HG03025 (cell line): ENCODE measurements around the gene CAMKMT.

Experiments used
- ATAC-seq: cut with Tn5 transposase; IDR thresholded peaks from one replicate; pipeline ENCODE4 v1.9.1; 2021; ENCODE audit warnings: mild to moderate bottlenecking, moderate library complexity; ENCODE audit not compliant: unreplicated experiment, low FRiP score

CAMKMT gene

GRCh38 chr2:44546459-44547127 is 184.8 kb downstream of the CAMKMT start:
- ATAC-seq: no peak

- no peak for ATAC-seq
Observed at GRCh38 chr2:44547718-44548117, 186.0 kb downstream of the CAMKMT start.

- ATAC-seq: no peak
Observed at GRCh38 chr2:44548221-44549098, 186.7 kb downstream of the CAMKMT start.

DNA sequence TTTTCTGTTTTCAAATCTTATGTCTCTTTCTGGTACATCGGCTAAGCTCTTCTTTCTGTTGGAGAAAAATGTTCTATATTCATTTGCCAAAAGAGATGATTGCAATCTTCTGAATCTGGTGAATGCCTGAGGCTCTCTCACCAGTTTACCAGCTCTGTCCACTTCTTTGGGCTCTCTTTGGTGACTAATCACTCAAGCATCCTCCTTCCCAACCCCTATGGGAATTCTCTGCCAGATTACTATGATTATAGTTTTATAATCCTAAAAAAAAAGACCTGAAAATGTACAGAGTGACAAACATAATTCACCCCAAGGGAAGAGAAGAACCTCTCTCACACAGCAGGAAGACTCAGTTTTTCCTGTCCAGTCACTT is 187.3 kb downstream of the CAMKMT start:
- ATAC-seq: no peak

GRCh38 chr2:44549856-44550255 is 188.1 kb downstream of the CAMKMT start:
- ATAC-seq: no peak

DNA sequence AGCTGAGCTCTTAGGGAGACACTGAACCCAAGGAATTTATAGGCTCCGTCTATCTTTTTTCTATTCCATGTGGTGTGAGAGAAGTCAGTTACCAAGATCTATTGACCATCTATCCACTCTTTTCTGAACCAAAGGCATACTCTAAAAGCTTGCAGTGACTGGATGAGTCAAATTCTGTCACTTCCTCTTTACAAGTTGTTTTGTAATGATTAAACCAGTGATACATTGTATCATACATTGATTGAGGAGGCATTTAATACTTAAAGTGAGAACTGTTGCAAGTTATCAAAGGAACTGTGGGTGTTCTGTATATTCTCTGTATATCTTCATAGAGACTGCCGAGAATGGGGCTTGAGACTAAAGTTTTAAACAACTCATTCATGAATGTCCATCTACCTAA is 188.8 kb downstream of the CAMKMT start:
- ATAC-seq: no peak

GRCh38 chr2:44551497-44551896 is 189.8 kb downstream of the CAMKMT start:
- no peak for ATAC-seq

DNA sequence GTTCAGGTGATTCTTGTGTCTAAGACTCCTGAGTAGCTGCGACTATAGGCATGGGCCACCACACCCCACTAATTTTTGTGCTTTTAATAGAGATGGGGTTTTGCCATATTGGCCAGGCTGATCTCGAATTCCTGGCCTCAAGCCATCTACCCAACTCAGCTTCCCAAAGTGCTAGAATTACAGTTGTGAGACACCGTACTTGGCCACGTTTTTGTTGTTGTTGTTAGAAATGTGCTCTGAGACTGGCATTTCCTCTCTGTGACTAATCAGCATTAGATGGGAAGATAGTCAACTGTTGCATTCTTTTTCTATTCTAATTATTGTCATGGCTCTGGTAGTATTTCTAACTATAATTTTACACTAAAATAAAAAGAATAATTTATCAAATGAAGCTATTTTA is 191.7 kb downstream of the CAMKMT start:
- no peak for ATAC-seq

GRCh38 chr2:44555700-44556099 is 194.0 kb downstream of the CAMKMT start:
- ATAC-seq: no peak

DNA sequence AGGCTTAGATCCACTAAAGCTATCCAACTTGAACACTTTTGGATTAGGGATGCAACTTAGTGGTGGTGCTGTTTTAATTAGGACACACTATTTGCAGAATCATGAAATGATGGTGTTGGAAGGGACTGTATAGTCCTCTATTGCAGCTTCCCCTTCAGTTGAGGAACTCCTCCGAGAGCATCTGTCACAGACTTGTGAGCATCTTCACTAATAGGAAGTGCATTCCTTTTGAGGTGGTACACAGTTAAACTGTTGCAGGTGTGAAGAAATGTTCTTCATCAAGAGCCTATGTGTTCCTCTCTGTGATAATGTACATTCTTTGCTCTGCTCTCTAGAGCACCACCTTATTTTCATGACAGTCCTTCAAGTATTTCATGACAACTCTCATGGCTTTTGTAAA is 197.4 kb downstream of the CAMKMT start:
- ATAC-seq: no peak

DNA sequence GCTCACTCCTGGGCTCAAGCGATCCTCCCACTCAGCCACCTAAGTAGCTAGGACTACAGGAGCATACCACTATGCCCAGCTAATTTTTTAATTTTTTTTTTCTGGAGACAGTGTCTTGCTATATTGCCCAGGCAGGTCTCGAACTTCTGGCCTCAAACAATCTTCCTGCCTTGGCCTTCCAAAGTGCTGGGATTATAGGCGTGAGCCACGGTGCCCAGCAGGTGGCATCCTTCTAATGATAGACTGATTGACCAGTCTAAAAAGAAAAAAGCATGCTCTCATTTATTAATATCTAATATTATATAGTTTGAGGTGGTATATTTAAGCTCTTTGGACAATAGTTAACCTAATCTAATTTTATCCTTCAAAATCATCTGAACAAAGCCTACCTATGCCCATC is 198.6 kb downstream of the CAMKMT start:
- ATAC-seq: no peak

DNA sequence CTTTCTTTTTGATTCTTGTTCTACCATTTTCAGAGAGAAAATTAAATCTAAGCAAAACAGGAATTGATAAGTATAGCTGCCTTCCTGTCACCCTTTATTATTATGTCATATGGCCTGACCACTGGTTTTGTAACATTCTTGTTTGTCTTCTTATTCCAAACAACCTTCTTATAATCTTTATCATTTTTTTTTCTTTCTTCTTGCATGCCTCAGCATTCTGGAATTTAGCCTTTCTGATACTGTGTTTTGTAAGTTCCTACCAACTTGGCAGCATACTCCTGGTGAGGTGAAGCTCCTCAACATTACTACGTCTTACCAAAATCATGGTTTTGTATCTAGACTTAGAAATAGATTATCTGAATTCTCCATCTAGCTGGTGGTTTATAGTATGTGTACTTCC is 199.2 kb downstream of the CAMKMT start:
- no peak for ATAC-seq

DNA sequence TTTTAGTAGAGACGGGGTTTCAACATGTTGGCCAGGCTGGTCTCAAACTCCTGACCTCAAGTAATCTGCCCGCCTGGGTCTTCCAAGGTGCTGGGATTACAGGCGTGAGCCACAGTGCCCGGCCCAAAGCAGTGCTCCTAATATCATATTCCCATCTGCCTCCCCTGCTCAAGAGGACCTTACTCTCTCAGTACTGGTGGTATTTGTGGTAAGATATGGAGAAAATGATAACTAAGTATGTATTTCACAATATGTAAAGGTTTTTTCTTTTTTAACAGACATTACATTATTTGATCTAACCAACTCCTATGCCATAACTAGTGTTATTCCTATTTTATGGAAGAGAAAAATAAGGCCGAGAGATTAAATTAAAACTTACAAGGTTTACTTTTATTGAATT is 201.0 kb downstream of the CAMKMT start:
- no peak for ATAC-seq

- no peak for ATAC-seq
Observed at GRCh38 chr2:44564752-44565151, 203.0 kb downstream of the CAMKMT start.

- no peak for ATAC-seq
Observed at GRCh38 chr2:44566059-44566458, 204.3 kb downstream of the CAMKMT start.

DNA sequence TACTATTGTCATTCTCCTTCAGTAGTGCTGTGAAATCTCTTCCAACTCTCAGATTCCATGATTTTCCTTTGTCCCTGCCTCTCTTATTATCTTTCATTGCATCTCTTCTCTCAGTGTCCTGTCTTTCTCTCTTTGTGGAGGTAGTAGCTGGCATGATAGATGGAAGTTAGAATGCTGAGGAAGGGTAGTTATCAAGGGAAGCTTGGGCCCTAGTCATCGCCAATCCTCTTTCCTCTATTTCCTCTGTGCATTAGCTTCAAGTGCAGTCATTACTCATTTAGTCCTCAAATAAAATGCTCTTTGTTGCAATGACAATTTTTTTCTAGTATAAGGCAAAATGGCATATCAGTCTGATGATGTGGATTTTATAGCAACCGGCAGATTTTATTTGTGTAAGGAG is 207.7 kb downstream of the CAMKMT start:
- no peak for ATAC-seq

- no peak for ATAC-seq
Observed at GRCh38 chr2:44570271-44570670, 208.5 kb downstream of the CAMKMT start.

DNA sequence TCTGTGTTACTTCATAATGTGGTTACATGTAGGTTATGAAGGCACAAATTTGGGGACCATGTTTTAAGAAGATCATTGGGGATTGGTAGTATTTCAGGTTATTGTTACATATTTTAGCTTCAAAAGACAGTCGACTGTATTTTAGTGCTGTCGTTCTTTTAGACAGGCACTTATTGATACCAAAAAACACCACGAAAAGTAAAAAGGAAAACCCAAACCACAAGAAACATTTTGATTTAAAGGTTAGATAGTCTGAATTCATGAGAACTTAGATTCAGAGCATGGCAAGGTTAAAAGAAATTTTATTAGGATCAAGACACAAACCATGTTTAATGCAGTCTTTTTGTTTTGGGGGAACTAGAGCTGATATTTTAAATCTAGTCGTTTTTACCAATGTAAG is 209.0 kb downstream of the CAMKMT start:
- no peak for ATAC-seq

DNA sequence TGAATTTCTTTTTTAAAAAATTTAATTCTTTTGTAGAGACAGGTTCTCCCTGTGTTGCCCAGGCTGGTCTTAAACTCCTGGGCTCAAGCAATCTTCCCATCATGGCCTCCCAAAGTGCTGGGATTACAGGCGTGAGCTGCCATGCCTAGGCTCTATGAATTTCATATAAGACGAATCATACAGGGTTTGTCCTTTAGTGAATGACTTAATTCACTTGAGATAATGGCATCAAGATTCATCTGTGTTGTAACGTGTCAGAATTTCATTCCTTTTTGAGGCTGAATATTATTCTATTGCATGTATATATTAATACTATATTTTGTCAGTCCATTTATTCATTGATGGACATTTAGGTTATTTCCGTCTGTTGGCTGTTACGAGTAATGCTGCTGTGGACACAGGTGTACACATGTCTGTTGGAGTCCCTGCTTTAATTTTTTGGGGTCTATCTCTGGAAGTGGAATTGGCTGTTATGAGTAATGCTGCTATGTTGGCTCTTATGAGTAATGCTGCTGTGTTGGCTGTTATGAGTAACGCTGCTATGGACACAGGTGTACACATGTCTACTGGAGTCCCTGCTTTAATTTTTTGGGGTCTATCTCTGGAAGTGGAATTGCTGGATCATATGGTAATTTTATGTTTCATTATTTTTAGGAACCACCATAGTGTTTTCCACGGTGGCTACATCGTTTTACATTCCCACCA is 210.6 kb downstream of the CAMKMT start:
- ATAC-seq: no peak

GRCh38 chr2:44573996-44574395 is 212.2 kb downstream of the CAMKMT start:
- no peak for ATAC-seq

GRCh38 chr2:44578471-44579093 is 216.8 kb downstream of the CAMKMT start:
- no peak for ATAC-seq
